Esophagus squamous epithelium (tissue), 4 donors: Measurements from ENCODE around the gene LLCFC1.

Experiments used
- POLR2A ChIP-seq, 4 donors: fragments of 450-650 bp; IDR thresholded peaks; one replicate each; pipeline ENCODE4 v1.6.1; 2017; ENCODE audit warnings: antibody characterized with exemption in 4 of 4, mild to moderate bottlenecking in 4 of 4, moderate library complexity in 3 of 4
- TF ChIP-seq, protein P1 (sequence below), 6 experiments: fragments of 450-650 bp in 4 of 6; fragments of 200-600 bp in 2 of 6; sonication (generic) in 2 of 6; IDR thresholded peaks; one replicate each; pipeline ENCODE4 v1.5.1; 2016 to 2019; ENCODE audit warnings: antibody characterized with exemption in 6 of 6, mild to moderate bottlenecking in 4 of 6, moderate library complexity in 4 of 6

DNA sequence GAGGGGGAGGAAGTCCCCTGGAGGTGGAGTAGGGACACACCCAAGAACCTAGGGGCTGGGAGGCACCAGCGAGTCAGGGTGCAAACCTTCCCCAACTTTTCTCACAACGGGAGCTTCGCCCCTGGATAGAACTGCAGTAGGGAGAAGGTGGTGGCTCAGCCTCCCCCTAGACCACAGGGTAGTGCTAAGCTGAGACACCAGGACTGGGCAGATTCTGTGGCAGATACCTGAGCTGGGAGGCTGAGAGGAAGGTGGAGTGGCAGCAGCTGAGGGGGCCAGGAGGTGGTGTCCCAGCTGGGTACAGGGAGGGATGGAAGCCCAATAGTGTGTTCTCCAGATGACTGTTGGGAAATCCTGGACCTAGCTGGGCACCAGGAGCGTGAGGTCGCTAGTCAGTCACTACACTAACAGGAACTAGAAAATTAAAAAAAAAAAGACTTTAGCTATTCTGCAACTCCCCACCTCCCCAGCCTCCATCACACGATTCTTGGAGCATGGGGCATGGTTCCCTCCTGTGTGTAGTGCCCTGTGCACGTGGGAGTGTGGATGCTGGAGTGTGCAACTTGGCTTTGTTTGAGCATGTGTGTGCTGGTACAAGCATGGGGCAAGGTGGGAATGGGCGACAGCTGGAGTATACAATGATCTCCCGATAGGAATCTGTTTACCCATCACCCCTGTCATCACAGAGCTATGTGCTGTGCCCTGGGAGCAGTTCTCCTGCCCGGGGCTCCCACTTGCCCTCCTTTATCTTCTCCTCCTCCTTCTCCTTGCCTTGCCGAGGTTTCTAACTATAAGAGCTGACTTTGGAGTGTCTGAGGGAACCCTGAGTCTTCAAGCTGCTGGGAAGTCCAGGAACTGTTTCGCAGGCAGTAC lies 44.9 kb upstream of the LLCFC1 start:
- TF ChIP-seq, protein P1, sequence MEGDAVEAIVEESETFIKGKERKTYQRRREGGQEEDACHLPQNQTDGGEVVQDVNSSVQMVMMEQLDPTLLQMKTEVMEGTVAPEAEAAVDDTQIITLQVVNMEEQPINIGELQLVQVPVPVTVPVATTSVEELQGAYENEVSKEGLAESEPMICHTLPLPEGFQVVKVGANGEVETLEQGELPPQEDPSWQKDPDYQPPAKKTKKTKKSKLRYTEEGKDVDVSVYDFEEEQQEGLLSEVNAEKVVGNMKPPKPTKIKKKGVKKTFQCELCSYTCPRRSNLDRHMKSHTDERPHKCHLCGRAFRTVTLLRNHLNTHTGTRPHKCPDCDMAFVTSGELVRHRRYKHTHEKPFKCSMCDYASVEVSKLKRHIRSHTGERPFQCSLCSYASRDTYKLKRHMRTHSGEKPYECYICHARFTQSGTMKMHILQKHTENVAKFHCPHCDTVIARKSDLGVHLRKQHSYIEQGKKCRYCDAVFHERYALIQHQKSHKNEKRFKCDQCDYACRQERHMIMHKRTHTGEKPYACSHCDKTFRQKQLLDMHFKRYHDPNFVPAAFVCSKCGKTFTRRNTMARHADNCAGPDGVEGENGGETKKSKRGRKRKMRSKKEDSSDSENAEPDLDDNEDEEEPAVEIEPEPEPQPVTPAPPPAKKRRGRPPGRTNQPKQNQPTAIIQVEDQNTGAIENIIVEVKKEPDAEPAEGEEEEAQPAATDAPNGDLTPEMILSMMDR (IDR thresholded peaks at IDR 0.05) = no peak
- no peak for TF ChIP-seq POLR2A (IDR thresholded peaks at IDR 0.05)
